Endothelial cell (in vitro differentiated cells): Measurements from ENCODE around the gene CCM2. TPM values are rescaled to one million over a fixed set of nuclear protein-coding genes. Genes with fewer than 3 reads are reported as not detected.
A peak's percentile ranks its signal among the peaks of the same experiment; 100 is the strongest.

ENCODE experiments used
- DNase-seq: peaks from one replicate; pipeline ENCODE4 v3.0.0; 2021; ENCODE audit warnings: low spot score
- H3K27ac Mint-ChIP-seq: one replicate; pipeline ENCODE4 v1.8.0; 2021; ENCODE audit warnings: mixed read lengths, inconsistent platforms; ENCODE audit not compliant: unreplicated experiment
- H3K27me3 Mint-ChIP-seq: one replicate; pipeline ENCODE4 v1.8.0; 2021; ENCODE audit warnings: mild to moderate bottlenecking, moderate library complexity, mixed read lengths, inconsistent platforms; ENCODE audit not compliant: unreplicated experiment
- H3K36me3 Mint-ChIP-seq: one replicate; pipeline ENCODE4 v1.8.0; 2021; ENCODE audit warnings: mild to moderate bottlenecking, low read depth, mixed read lengths, inconsistent platforms; ENCODE audit not compliant: unreplicated experiment
- H3K4me1 Mint-ChIP-seq: one replicate; pipeline ENCODE4 v1.8.0; 2021; ENCODE audit warnings: mild to moderate bottlenecking, mixed read lengths, inconsistent platforms; ENCODE audit not compliant: unreplicated experiment
- H3K4me3 Mint-ChIP-seq: one replicate; pipeline ENCODE4 v1.8.0; 2021; ENCODE audit warnings: mild to moderate bottlenecking, mixed read lengths, inconsistent platforms; ENCODE audit not compliant: unreplicated experiment
- H3K9me3 Mint-ChIP-seq: one replicate; pipeline ENCODE4 v1.8.0; 2021; ENCODE audit warnings: mixed read lengths, inconsistent platforms; ENCODE audit not compliant: unreplicated experiment
- total RNA-seq: library from RNA; stranded (reverse); fragmentation: NEBNext Ultra II Directional; extraction: Animal tissue kit (Norgen Biotek cat#: 25700); gene quantifications from one replicate; pipeline ENCODE4 v1.2.1, GENCODE V29; 2021; ENCODE audit not compliant: unreplicated experiment
- TF ChIP-seq, protein P1 (sequence below): fragments of 200-600 bp; sonication (generic); IDR thresholded peaks from one replicate; pipeline ENCODE4 v1.5.0; 2021; ENCODE audit warnings: antibody characterized with exemption; ENCODE audit not compliant: unreplicated experiment

The CCM2 gene
- total RNA-seq, 1 donor from 2014 or later = 59.8 TPM

DNA sequence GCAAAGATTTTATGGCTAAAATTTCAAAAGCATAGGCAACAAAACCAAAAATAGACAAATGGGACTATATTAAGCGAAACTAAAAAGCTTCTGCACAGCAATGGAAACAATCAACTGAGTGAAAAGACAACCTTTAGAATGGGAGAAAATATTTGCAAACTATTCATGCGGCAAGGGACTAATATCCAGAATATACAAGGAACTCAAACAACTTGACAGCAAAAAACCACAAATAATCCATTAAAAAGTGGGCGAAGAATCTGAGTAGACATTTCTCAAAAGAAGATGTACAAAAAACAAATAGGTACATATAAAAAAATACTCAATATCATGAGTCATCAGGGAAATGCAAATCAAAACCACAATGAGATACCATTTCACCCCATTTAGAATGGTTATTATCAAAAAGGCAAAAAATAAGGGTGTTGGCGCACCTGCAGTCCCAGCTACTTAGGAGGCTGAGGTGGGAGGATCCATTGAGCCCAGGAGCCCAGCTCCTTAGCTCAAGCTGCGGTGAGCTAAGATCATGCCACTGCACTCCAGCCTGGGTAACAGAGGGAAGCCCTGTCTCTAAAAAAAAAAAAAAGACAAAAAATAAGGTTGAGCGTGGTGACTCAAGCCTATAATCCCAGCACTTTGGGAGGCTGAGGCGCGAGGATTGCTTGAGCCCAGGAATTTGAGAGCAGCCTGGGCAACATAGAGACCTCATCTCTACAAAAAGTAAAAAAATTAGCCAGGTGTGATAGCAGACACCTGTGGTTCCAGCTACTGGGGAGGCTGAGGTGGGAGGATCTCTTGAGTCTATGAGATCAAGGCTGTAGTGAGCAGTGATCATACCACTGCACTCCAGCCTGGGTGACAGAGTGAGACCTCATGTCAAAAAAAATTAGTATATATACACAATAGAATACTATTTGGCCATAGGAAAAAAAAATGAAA is 4.2 kb upstream of the CCM2 start:
- Mint-ChIP-seq H3K4me1 (peaks cover 40% of the 10 kb centered on the region), H3K27me3 (peaks cover 8% of the 10 kb centered on the region), H3K27ac (peak overlapping the region; percentile 99), H3K4me3 (peak overlapping the region; percentile 12), H3K9me3 (no peaks in the 10 kb centered on the region), H3K36me3 (peaks cover 4% of the 10 kb centered on the region)
- TF ChIP-seq, protein P1, sequence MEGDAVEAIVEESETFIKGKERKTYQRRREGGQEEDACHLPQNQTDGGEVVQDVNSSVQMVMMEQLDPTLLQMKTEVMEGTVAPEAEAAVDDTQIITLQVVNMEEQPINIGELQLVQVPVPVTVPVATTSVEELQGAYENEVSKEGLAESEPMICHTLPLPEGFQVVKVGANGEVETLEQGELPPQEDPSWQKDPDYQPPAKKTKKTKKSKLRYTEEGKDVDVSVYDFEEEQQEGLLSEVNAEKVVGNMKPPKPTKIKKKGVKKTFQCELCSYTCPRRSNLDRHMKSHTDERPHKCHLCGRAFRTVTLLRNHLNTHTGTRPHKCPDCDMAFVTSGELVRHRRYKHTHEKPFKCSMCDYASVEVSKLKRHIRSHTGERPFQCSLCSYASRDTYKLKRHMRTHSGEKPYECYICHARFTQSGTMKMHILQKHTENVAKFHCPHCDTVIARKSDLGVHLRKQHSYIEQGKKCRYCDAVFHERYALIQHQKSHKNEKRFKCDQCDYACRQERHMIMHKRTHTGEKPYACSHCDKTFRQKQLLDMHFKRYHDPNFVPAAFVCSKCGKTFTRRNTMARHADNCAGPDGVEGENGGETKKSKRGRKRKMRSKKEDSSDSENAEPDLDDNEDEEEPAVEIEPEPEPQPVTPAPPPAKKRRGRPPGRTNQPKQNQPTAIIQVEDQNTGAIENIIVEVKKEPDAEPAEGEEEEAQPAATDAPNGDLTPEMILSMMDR = no peak
- no peak for DNase-seq

DNA sequence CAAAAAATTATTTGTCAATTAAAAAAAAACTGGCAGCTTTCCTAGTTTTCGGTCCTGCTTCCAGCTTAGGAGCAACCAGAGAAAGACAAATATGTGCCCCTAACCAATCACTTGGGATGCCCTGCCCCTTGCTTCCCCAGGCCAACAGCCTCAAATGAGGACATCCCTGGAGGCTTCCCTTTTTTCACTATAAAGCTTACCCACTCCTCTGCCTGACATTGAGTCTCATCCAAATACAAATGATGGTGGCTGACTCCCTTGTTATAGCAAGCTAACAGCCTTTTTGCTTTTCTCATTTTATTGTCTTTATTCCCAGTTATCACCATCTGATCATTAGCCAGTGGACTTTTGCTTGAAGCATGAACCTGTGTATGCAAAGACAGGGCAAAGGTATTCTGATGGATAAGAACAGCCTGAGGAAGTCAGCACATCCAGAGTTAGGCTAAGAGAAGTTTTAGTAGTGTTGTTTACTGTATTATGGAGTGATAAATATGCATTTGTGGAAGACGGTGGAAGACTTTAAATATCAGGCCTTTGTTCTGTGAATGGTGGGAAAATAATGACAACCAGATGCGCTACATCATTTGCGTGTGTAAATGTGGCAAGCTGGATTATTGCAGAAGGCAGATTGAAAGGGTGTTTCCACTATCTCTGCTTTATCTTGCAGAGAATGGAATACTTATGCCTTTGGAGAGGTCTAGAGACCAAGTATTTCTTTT is 1.7 kb upstream of the CCM2 start:
- TF ChIP-seq, protein P1 = no peak
- Mint-ChIP-seq H3K36me3 (peaks cover 4% of the 10 kb centered on the region), H3K9me3 (no peaks in the 10 kb centered on the region), H3K27ac (peak overlapping the region; percentile 20), H3K4me1 (peaks cover 42% of the 10 kb centered on the region), H3K27me3 (peaks cover 8% of the 10 kb centered on the region), H3K4me3 (peak overlapping the region; percentile 93)
- no peak for DNase-seq

DNA sequence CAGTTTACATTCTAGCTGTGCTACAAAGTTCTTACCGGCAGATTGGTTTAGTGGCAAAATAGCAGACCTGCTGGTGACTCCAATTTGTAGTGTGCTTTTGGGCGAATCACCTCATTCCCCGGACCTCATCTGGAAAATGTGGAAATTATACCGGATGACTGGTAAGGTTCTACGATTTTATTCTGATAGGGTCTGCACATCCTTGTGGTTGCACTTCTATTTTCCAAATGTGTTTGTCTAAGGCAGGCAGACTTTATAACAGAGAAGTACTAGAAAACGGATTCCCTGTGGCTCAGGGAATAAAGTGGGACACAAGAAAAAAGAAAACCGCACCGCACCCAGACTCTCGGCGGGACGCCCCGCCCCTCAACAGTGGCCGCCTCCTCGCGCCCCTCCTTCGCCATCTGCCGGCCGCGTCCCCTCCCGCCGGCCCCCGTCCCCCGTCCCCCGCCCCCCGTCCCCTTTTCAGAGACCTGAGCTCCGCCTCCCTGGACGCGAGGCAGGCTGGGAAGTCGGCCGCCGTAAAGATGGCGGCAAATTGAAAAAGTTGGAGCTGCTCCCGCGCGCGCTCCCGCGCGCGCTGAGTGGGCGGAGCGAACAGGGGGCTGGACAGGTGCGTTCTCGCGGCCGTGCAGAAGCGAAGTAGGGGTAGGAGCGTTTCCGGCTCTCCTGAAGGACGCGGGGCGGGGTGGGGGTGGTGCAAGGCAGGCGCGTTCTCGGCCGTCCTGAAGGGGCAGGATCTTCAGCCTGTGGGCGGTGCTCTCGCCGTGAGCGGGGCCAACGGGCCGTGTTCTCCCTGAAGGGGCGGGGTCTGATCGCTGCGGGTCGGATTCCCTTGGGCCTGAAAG is 532 bp upstream of the CCM2 start:
- peak; percentile 99 for DNase-seq
- Mint-ChIP-seq H3K27ac (peak overlapping the region; percentile 86), H3K4me3 (peak overlapping the region; percentile 93), H3K9me3 (no peaks in the 10 kb centered on the region), H3K27me3 (peaks cover 10% of the 10 kb centered on the region), H3K4me1 (peaks cover 36% of the 10 kb centered on the region), H3K36me3 (peaks cover 4% of the 10 kb centered on the region)
- TF ChIP-seq, protein P1 = no peak

DNA sequence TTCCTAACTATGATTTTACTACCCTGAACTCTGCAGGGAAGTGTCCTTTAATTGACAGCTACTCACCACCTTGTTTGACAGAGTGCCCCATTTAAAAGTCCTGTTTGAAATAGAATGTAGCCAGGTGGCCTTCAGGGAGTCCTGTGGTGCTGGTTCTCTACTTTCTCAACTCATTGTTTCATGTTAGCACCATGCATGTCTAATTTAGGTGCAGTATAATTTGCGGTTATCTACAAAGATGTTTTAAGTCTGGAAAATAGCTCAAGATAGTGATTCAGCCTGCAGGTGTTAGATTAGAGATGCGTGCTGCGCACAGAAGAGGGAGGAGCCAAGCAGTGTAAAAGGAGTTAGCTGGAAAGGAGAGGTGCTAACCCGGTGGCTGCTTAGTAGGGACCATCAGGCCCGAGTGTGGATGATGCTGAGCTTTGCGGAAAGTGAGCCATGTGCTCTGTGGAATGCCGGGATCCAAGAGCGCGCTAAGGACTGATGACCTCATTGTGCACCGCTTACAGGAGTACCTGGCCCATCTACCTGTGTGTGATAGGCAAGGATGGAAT is 1.2 kb downstream of the CCM2 start:
- DNase-seq = no peak
- H3K4me1 Mint-ChIP-seq = peaks cover 19% of the 10 kb centered on the region
- H3K9me3 Mint-ChIP-seq = no peaks in the 10 kb centered on the region
- peak overlapping the region; percentile 91 for H3K4me3 Mint-ChIP-seq
- peaks cover 8% of the 10 kb centered on the region for H3K27me3 Mint-ChIP-seq
- TF ChIP-seq, protein P1 = no peak
- H3K36me3 Mint-ChIP-seq = peaks cover 4% of the 10 kb centered on the region
- peak overlapping the region; percentile 88 for H3K27ac Mint-ChIP-seq
